ENCODE results near the gene ROR1.
A peak's percentile ranks its signal among the peaks of the same experiment; 100 is the strongest.

Gene ROR1

DNA sequence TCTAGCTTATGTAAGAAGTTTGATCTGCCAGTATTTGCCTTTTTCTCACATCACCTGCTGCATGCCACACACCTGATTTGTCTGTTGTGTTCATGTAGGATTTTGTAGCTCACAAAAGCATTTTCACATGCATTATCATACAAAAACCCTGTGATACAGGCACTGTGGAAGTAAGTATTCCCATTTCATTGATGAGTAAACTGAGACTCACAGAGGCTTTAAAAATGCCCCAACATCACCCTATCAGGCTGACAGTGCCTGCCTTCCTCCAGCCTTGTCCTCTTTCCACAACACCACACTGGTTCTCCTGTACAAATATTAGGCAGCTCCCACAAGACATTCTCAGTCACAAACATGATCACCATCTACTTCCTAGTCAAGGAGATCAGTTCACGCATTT, 343.7 kb downstream of the ROR1 start:
- DNase-seq, result no peak

DNA sequence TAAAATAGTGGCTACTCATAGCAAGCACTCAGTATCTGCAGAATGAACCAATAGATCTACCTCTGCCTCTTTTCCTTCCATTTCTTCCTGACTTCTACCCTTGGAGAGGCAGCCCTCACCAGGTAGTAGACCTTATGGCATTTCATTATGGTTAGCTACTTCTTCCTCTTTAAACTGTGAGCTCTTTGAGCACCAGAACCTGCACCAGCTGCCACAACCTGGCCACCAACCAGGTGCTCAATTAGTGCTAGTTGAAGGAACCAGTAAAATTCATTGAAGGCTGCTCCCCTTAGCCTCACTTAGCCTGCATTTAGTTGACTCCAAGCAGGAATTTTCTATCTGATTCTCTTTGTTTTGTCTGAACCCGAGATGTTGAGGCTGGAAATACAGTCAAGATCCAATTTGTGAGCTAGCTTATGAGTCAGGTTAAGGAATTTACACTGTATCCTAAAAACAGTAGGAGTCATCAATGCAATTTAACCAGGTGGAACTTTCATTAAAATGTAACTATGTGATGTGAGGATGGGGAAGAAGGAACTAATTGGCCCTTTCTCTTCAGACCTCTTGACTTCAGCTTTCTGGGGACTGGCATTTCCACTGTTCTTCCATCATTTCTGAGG, 348.1 kb downstream of the ROR1 start:
- DNase-seq, result no peak

DNA sequence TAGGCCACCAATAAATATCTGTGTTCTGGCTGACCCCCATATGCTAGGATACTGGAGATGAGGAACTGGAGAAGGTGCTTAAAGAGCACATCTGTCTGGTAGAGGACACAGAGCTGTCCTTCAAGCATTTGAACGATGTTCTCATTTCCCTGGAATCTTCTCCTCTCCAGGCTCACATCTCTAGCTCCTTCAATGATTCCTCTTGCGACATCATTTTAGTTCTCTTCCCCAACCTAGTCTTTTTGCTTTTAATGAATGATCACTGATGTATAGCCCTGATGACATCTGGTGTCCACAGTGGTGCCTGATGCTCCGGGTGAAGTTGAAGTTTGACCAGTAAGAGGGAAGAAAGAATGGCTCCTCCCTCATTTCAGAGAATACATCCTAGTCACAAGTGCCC, 348.8 kb downstream of the ROR1 start:
- no peak for DNase-seq

DNA sequence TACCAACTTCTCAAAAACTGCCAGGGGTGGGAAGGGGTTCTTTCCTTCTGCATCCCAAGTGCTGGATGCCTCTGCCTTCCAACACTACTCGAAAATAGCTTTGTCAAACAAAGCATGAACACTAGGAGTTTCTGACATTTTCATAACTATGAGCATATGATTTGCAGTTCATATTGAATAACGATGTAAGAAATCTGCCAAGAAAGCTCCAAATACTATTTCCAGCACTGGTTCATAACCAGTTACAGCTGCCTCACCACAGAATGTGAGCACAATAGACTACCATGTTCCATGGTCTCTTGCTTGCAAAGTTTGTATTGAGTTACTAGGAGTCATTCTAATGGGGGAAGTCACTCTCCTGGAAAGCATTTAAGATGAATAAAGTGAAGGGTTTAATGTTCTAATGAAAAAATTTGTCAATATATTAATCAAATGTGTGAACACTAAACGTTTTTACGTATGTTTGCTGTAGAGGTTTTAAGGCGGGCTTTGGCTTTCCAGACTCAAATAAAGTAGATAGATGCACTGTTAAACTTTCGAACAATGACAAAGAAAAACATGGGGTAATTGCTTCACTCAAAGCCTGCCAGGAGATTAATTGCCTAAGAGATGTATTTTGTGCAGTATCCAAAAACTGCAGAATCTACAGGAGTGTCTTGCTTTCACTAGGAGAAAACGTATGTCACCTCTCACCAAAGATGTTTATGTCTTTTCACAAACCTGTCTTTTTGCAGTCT, 351.1 kb downstream of the ROR1 start:
- DNase-seq, result no peak

DNA sequence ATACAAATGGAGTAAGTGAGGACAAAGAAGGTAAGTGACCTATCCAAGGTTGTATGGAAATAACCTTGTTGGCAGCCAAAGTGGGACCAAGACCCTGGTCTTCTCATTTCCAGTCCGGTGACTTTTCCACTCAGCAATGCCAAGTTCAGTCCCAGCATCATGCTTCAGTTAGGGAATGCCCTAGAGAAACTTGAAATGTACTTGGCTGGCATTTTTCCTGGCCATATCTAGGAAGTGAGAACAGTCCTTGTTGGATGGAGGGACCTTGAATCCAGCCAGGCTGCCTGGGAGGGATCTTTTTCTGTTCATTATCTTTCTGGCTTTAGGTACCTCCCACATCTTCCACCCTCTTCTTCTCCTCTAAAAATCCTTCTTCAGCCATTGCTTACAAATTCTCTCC, 352.8 kb downstream of the ROR1 start:
- DNase-seq, result no peak

DNA sequence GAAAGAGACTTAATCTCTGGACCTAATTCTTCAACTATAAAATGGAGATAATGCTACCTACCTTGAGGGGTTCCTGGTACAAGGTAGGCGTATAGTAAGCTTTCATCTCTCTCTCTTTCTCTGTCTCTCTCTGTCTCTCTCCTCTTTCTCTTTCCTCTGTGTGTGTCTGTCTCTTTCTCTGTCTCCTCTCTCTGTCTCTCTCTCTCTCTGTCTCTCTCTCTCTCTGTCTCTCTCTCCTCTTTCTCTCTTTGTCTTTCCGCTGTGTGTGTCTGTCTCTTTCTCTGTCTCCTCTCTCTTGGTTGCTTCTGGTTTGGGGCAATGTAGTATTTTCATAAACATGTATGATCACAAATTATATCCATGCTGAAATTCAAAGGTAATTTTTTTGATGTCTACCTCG, 353.5 kb downstream of the ROR1 start:
- DNase-seq, result no peak

DNA sequence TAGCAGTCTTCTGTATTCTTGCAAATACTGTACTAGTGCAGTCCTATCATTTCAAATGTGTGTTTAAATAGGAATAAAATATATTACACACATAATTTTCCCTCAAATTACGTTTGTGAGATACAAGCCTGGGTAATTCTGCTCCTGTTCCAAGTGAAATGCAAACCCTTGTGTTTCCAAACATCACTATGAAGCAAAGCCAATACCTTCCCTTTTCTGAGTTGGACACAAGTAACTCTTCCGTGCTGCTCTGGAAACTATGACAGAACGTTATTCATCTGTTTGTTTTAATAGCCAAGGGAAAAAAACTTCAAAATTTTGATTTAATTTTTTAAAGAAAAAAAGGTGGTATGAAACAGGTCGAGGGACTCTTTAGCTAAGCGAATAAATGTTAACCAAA, 355.9 kb downstream of the ROR1 start:
- DNase-seq, result no peak

DNA sequence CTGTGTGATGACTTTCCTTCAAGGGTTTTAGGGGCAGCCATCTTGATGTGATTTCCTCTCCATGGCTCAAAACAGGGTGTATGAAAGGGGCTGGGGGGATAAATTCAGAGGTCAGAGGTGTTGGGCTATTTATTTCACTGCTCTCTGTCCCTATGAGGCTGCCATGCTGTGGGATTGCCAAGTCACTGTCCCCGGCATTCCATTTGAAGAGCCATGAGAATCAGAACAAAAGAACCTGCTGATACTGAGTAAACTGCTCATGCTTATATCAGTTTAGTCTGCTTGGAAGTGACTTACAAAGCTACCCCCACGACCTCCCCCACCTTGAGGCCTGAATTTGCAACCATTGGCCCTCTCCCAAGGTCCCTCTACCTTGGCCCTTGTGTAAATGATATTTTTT, 357.3 kb downstream of the ROR1 start:
- DNase-seq, result no peak

DNA sequence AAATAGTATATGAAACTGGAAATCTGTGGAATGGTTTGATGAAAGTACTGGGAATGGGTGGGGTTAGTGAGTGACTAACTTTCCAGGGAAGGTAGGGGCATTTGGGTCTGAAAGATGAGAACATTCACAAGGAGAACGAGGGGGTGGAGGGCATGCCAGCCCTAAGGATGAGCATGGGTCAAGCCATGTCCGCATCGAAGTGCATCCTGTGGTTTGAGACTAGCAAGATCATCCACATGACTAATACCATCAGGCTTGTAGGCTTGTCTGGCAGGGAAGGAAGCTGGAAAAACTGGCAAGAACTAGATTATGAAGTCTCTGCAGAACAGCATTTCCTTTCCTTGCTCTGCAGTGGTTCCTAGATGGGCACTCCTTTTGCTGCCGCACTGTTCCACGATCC, 359.2 kb downstream of the ROR1 start:
- no peak for DNase-seq

DNA sequence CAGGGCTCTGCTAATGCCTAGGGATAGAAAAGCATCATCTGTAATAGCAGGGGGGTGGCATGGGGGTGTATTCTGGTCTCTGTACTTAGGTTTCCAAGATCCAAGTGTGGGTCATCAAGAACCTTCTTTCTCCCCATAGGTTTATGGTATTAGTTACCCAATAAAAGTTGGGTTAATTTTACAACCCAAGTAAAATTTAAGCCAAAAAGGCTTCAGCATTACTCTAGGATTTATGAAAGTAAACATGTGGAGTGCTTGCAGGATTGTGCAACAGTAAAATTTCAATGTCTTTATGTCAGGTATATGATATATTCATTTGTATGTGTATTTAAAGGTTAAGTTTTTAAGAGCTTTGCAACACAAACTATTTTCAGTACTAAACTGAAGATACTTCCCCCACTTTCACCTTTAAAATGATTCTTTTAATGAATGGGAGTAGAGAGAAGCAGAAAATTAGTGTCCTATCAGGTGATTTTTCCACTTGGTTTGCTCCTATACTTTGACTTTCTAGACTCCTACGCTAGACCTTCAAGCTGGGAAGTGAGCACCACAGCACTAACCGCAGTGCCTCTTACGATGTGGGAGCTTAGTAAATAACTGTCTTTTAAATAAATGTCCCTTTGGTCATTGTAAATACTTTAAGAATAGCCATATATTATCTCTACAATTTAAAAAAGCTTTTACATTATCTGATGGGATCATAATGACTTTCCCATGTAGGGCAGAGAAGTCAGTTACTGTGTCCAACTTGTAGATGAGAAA, 361.8 kb downstream of the ROR1 start:
- no peak for DNase-seq

DNA sequence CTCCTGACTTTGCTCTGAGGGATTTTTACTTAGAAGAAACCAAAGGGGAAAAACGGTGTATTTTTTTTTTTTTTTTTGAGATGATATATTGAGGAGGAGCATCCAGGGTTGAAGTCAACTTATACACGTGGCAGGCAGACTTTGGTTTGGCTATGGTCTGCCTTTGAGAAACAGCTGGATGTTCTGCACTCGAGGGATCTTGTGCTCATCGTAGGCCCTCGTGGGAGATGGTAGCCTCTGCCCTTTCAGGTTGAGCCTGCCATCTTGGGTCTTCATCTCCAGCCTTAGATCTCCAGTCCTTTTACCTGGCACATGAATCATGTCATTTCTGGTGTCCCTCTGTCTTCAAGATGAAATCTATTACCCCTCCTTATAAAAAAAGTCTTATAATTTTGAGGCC, 362.5 kb downstream of the ROR1 start:
- DNase-seq, result no peak

DNA sequence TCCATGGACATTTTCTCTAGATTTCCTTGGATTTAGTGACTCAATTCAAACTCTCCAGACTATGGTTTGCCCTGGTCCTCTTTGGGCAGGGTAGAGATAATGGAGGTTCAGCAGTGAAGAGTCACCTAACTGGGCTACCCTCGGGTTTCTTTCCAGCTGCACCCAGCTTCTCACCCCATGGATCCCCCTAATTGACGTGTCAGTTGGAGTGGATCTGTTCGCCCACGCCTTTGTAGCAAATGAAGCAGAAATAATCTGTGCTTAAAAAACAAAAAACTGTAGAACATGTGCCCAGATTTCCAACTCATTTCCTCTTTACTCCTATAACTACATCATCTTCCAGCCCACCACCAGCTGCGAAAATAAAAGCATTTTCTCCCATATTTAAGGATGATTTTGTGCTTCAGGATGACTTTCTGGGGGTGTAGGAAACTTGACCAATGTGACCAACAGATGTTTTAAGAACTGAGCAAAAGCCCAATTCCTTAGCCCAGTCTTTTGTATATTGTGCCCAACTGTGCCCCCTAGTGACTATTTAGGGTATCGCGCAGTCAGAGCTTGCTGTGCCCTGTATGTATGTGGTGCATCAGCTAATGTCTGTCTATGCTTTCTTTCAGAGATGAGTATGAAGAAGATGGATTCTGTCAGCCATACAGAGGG, 363.1 kb downstream of the ROR1 start:
- DNase-seq, result peak; percentile 41

DNA sequence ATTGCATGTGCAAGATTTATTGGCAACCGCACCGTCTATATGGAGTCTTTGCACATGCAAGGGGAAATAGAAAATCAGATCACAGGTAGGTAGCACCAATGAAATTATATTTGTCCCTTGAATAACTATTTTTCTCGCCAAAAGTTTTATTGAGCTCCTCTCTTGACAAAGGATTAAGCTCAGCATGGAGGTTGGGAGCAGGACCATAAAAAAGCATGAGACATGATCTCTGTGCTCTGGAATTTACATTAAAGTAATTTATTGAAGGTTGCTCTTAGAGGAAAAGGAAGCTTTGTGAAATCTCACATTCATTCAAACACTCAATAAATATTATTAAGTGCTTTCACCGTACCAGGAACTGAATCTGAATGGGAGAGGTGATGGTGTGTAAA, 363.6 kb downstream of the ROR1 start:
- DNase-seq, result no peak

DNA sequence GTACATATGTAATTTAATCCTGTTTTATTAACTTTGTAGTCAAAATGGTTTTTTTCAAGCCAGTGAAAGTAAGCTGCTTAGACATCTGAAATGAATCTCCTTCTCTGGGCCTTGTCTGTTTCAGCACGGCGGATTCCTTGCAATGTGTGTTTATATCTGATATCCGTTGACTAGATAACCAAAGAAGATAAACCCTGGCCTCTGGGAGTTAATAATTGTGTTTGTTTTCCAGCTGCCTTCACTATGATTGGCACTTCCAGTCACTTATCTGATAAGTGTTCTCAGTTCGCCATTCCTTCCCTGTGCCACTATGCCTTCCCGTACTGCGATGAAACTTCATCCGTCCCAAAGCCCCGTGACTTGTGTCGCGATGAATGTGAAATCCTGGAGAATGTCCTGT, 366.1 kb downstream of the ROR1 start:
- DNase-seq, result no peak

DNA sequence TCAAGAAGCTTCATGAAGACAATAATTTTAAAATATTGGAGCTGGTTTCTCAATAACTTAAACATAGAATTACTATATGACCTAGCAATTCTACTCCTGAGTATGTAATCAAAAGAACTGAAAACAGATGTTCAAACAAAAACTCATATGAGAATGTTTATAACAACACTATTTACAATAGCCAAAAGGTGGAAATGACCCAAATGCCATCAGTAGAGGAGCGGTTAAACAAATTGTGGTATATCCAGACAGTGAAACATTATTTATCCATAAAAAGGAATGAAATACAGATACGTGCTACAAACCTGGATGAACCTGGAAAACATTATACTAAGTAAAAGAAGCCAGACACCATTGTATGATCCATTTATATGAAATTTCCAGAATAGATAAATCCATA, 366.8 kb downstream of the ROR1 start:
- no peak for DNase-seq

DNA sequence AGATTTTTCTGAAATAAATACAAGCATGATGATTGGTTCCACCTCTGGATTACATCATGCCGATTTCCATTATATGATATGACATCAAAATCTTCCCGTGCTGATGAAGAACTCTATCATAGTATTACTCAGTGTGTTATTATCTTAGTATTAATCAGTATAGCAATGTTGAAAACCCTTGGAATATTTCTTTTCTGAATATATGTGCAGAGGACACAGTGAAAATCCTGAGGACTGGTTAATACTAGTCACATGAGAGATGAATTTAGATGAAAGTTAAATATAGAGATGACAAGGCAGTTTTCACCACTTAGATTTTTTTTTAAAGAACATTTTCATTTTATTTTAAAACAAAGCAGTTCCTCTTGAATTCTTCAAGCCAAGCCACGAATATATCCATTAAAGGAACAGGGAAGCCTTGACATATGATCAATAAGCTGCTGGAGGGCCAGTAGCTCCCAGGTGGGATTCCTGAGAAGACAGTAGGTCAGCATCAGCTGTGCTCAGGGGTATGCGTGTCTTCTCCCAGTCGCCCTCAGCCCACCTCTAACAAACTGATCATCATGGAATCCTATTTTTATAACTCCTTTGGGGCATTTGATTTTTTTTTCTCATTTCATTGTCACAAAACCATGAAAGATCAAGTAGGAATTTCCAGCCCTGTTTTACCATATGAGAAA, 373.4 kb downstream of the ROR1 start:
- DNase-seq, result no peak

DNA sequence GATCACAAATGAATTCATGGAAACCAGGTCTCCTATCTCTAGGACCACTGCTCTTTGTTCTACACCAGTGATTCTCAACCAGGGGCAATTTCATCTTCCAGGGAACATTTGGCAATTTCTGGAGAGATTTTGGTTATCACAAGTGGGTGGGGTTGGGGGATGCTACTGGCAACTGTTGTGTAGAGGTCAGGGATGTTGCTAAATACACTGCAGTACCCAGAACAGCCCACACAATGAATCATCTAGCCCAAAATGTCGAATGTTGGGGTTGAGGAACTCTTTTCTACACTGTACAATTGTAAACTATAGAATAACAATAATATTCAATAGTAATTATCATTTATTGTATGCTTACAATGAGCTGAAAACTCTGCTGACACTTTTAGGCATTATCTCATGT, 373.9 kb downstream of the ROR1 start:
- no peak for DNase-seq

DNA sequence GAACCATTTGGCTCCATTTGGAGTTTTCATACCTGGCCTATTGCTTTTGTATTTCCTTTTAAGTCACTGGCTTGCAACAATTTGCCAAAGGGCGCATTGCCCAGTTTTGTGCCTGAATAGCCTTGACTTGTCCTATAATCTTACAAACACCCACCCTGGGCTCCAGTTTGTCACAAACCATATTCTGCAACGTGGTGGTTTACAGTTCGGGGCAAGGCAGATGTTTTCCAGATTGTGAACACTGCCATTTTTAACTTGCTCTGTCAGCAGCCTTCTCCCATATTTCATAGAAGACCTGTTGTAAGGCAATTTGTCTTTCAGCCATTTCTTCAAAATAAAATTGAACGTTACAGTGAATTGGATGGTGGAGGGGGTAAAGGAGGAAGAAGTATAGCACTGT, 376.4 kb downstream of the ROR1 start:
- DNase-seq, result no peak

DNA sequence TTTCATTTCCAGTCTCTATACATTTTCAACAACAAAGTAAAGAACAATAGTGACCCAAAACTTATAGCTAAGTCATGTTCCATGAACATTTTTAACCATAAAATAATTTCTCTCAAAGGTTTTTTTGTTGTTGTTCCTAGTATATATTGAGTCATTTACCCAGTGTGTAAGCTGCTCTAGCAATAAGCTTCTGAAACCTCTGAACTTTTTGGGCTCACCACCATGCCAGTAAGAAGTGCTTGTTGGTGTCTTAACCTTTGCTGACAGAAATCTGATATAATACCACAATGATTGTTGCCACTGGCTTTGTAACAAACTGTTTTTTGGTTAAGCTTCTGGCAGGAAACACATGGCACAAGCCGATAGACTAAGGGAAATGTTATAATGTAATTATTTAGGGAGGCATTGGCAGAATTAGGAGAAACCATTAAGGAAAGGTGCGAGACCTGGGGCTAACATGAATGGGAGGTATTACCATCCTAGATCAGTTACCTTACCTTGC, 377.0 kb downstream of the ROR1 start:
- no peak for DNase-seq

DNA sequence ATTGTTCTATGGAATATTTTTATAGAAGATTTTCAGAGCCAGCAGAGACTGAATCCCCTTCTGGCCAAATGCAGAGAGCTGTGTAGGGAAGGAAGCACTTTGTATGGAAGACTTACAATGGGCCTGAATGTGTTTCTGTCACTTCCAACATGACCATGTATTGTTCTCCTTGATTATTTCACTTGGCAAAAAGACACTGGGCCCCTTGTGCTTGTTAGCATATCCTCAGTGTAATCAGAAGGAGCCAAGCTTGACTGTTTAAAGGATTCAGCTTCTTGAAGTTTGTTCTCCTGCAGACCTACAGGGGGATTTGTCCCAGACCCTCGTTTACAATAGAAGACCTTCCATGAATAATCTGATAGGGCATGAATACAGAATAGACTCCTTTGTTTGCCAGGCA, 381.5 kb downstream of the ROR1 start:
- no peak for DNase-seq

DNA sequence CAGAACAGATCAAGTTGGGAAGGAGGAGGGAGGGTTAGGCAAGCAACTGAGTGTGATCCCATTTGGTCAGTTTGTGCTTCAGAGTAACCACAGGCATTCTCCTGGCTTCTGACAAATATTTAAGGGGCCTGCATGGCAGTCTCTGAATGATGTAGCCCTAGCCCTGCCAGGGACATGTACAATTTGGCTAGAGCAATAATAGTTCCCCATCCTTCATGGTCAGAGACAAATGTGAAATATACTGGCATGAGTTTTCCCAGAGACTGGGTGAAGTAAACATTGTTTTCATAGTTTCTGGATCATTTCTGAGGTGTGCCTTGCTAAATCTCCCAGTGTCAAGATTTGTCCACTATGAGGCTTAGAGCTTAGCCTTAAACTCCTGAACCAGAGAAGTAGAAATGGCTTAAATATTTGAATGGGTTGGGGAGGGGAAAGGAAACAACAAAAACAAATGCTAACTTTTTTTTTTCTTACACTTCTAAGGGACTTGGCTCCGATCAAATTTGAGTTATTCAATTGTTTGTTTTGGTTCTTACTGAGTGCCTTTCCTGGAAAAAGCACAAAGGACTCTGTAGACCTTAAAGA, 387.6 kb downstream of the ROR1 start:
- DNase-seq, result no peak

DNA sequence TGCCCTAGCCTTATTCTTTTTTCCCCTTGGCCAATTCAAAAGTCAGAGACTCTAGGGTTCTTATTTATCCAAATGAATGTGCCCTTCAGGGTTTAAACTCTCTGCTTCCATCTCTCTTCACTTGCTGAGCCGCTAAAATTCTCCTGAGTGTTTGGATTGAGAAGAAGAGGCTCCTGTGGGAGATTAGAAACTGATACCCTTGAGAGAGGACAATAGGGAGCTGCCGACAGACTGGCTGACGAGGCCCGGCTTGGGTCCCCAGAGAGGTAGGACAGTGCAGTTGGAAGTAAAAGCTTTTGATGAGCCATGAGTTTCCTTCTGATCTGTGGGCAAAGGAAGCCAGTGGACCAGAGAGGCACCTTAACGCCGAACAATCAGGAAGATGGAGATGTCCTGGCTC, 388.3 kb downstream of the ROR1 start:
- DNase-seq, result no peak

DNA sequence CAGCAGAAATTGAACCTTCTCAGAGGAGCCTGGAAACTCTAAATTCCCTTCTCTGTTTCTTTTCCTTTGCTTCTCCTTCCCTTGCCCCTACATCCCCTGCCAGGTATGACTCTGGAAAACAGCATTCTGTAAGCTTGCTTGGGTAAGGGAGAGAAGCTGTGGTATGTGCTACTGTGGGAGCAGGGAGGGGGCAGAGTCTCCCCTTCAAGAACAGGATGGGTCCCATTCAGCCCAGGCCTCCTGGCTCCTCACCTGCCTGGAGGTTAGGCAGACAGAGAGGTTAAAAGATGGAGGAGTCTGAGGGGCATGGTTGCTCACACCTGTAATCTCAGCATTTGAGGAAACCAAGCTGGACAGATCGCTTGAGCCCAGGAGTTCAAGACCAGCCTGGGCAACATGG, 389.0 kb downstream of the ROR1 start:
- no peak for DNase-seq

Data from NCI-H1105 (cell line).